Endothelial cell of umbilical vein (primary cell): Measurements from ENCODE around the gene SLC52A1. TPM values are rescaled to one million over a fixed set of nuclear protein-coding genes. Genes with fewer than 3 reads are reported as not detected.

Experiments
- BruUV-seq: library from RNA; stranded (reverse); fragments of 400-500 nt; replicated peaks from 2 replicates; lab custom pipeline; 2021; lab: Mats Ljungman, UMichigan
- CTCF ChIA-PET: fragments of 300-600, 350-600 bp; sonication (Branson Sonifier 250); formaldehyde crosslinking; loops from one replicate; lab custom pipeline; 2021; ENCODE audit warnings: antibody characterized with exemption, inconsistent platforms; lab: Charles Lee
- POLR2A ChIA-PET: fragments of 300-600, 350-600 bp; sonication (Branson Sonifier 250); formaldehyde crosslinking; loops from one replicate; lab custom pipeline; 2021; ENCODE audit warnings: antibody characterized with exemption, inconsistent platforms; lab: Charles Lee
- DNase-seq: peaks from one replicate; pipeline ENCODE4 v3.0.0-alpha.2; 2011; ENCODE audit warnings: low read depth, low spot score
- FAIRE-seq: peaks from 2 replicates; lab custom pipeline; 2011; peaks lifted over from hg19 to GRCh38; lab: Jason Lieb, UNC
- H2AFZ ChIP-seq: 2 replicates; pipeline ENCODE4 v1.6.0; 2012; ENCODE audit warnings: low read depth, low read length, control low read depth, inconsistent platforms
- H3K27ac ChIP-seq: 2 replicates; pipeline ENCODE4 v1.5.1; 2011; ENCODE audit warnings: low read depth, mild to moderate bottlenecking, control low read depth, low read length, moderate library complexity; ENCODE audit not compliant: insufficient read depth
- H3K27me3 ChIP-seq, 2 experiments: 2 replicates each; pipeline versions ENCODE4 v1.6.0 to v1.6.1; 2011; ENCODE audit warnings: low read length in 2 of 2, mixed read lengths in 1 of 2; ENCODE audit not compliant: control insufficient read depth in 2 of 2, insufficient read depth in 2 of 2
- H3K36me3 ChIP-seq, 2 experiments: 2 replicates in 1 of 2; 3 replicates in 1 of 2; pipeline ENCODE4 v1.5.1; 2011; ENCODE audit warnings: low read length in 2 of 2, mild to moderate bottlenecking in 1 of 2, moderate library complexity in 1 of 2; ENCODE audit not compliant: control insufficient read depth in 2 of 2, insufficient read depth in 2 of 2; ENCODE audit errors: extremely low read depth in 1 of 2
- H3K4me1 ChIP-seq: 3 replicates; pipeline ENCODE4 v1.5.1; 2011; ENCODE audit warnings: mild to moderate bottlenecking, low read length; ENCODE audit not compliant: control insufficient read depth, insufficient read depth; ENCODE audit errors: extremely low read depth
- H3K4me2 ChIP-seq: 2 replicates; pipeline ENCODE4 v1.6.1; 2011; ENCODE audit warnings: low read length, control low read depth, mixed read lengths; ENCODE audit not compliant: insufficient read depth
- H3K4me3 ChIP-seq, 3 experiments: fragments of 200-600 bp in 1 of 3; sonication (generic), shearing (Covaris generic) in 1 of 3; replicated peaks in 1 of 3; 2 replicates each; pipeline ENCODE4 v1.5.1; 2011 to 2016; ENCODE audit warnings: control low read depth in 3 of 3, low read length in 3 of 3, mild to moderate bottlenecking in 2 of 3, inconsistent platforms in 1 of 3, low read depth in 1 of 3, moderate library complexity in 1 of 3; ENCODE audit not compliant: insufficient read depth in 1 of 3
- H3K79me2 ChIP-seq: 2 replicates; pipeline ENCODE4 v1.6.0; 2012; ENCODE audit warnings: low read length, inconsistent platforms; ENCODE audit not compliant: control insufficient read depth, insufficient read depth
- H3K9ac ChIP-seq: replicated peaks from 2 replicates; pipeline ENCODE3; 2011; ENCODE audit warnings: low read length, control low read depth; ENCODE audit not compliant: insufficient read depth; ENCODE audit errors: extremely low read depth
- H3K9me1 ChIP-seq: replicated peaks from 3 replicates; pipeline ENCODE4 v1.6.0; 2011; ENCODE audit warnings: mild to moderate bottlenecking, low read length; ENCODE audit not compliant: control insufficient read depth, insufficient read depth; ENCODE audit errors: extremely low read depth
- H3K9me3 ChIP-seq: replicated peaks from 2 replicates; pipeline ENCODE4 v1.5.1; 2012; ENCODE audit warnings: low read length, inconsistent platforms; ENCODE audit not compliant: control insufficient read depth, insufficient read depth
- H4K20me1 ChIP-seq: replicated peaks from 2 replicates; pipeline ENCODE3; 2011; ENCODE audit warnings: mild to moderate bottlenecking, low read length; ENCODE audit not compliant: control insufficient read depth, insufficient read depth; ENCODE audit errors: extremely low read depth
- CTCF ChIP-seq, 2 donors: IDR thresholded peaks; 1 replicate in 1 of 2; 2 replicates in 1 of 2; pipeline ENCODE4 v1.5.1; 2011; ENCODE audit warnings: low read length in 2 of 2, mild to moderate bottlenecking in 2 of 2, moderate library complexity in 2 of 2, control low read depth in 1 of 2, inconsistent platforms in 1 of 2, low read depth in 1 of 2; ENCODE audit not compliant: insufficient read depth in 1 of 2; ENCODE audit errors: extremely low read depth in 1 of 2
- EZH2 ChIP-seq: IDR thresholded peaks from 2 replicates; pipeline ENCODE4 v1.6.1; 2012; ENCODE audit warnings: borderline replicate concordance, low read depth, mild to moderate bottlenecking, moderate library complexity, low read length, inconsistent platforms; ENCODE audit not compliant: severe bottlenecking
- FOS ChIP-seq: IDR thresholded peaks from 2 replicates; pipeline ENCODE4 v1.6.1; 2011; ENCODE audit warnings: mild to moderate bottlenecking, low read length, moderate library complexity, borderline replicate concordance; ENCODE audit not compliant: insufficient read depth
- GATA2 ChIP-seq: IDR thresholded peaks from 2 replicates; pipeline ENCODE4 v1.7.0; 2011; ENCODE audit warnings: low read depth, mild to moderate bottlenecking, moderate library complexity, mixed read lengths, low read length; ENCODE audit not compliant: insufficient read length, insufficient read depth
- JUN ChIP-seq: IDR thresholded peaks from 2 replicates; pipeline ENCODE4 v1.6.1; 2011; ENCODE audit warnings: borderline replicate concordance, low read depth; ENCODE audit not compliant: insufficient read length, insufficient read depth
- MAX ChIP-seq: IDR thresholded peaks from 2 replicates; pipeline ENCODE4 v1.6.1; 2011; ENCODE audit not compliant: insufficient read depth, insufficient read length
- MYC ChIP-seq: IDR thresholded peaks from one replicate; pipeline ENCODE4 v1.6.1; 2011; ENCODE audit warnings: mild to moderate bottlenecking, low read depth, low read length
- POLR2A ChIP-seq: IDR thresholded peaks from 2 replicates; pipeline ENCODE4 v1.6.1; 2012; ENCODE audit warnings: low read depth, mild to moderate bottlenecking, control low read depth, low read length
- POLR2AphosphoS5 ChIP-seq: IDR thresholded peaks from 2 replicates; pipeline ENCODE4 v1.6.1; 2012; ENCODE audit warnings: low read depth, mild to moderate bottlenecking, control low read depth, low read length, moderate library complexity; ENCODE audit not compliant: insufficient read depth
- dilution Hi-C: fragments of 300-500 bp; cut with MboI; formaldehyde crosslinking; loops from one replicate; pipeline ENCODE4 v1.15.0; 2019; ENCODE audit warnings: low sequenced_read_pairs; ENCODE audit not compliant: extremely low pct_ligation_motif_present
- intact Hi-C: fragments of 100-400 bp; cut with micrococcal nuclease; formaldehyde crosslinking; loops from one replicate; pipeline ENCODE4 v1.10.0; 2022
- polyA plus RNA-seq, 4 experiments: library from polyadenylated mRNA; depleted of rRNA in 3 of 4; stranded (reverse) in 3 of 4; unstranded in 1 of 4; fragments of >200 nt; gene quantifications; 2 replicates each; pipeline versions ENCODE4 v1.2.1 to v1.2.3, GENCODE V29; 2011 to 2012; ENCODE audit warnings: missing spikeins in 1 of 4
- total RNA-seq: library from RNA; stranded (reverse); gene quantifications from 2 replicates; pipeline ENCODE4 v1.2.3, GENCODE V29; 2021

SLC52A1 gene
- total and polyA plus RNA-seq, 2 donors (not counting 3 experiments of a cell fraction or from before 2014, with no cell fraction given) = 0.04 TPM; not detected in 1

- no peaks in the 10 kb centered on the region for H3K36me3 ChIP-seq
- dilution Hi-C loops = no loop called here
- H4K20me1 ChIP-seq = no peaks in the 10 kb centered on the region
- no peaks in the 10 kb centered on the region for H3K79me2 ChIP-seq
- H3K9me3 ChIP-seq = no peaks in the 10 kb centered on the region
- ChIA-PET POLR2A (interaction anchor here (0.7 kb wide), 1 partner anchor 228 kb away, joined by 5 read pairs; no protein-coding TSS in a partner anchor), CTCF (interaction anchor here (1.4 to 1.9 kb wide), 2 partner anchors 10 to 147 kb away, joined by 3 to 6 read pairs; no protein-coding TSS in a partner anchor)
- no peaks in the 10 kb centered on the region for H3K4me1 ChIP-seq
- no peak overlapping the region for H3K27ac ChIP-seq
- H3K9ac ChIP-seq = no peak overlapping the region
- H3K4me3 ChIP-seq = no peak overlapping the region
- no peak for DNase-seq
- intact Hi-C loops = no loop called here
- TF ChIP-seq JUN = no peak
- no peak for TF ChIP-seq GATA2
- no peak for TF ChIP-seq MYC
- TF ChIP-seq EZH2 = no peak
- no peak for TF ChIP-seq FOS
- no peak for TF ChIP-seq CTCF (IDR thresholded peaks at IDR 0.05; ENCODE audit: extremely low read depth in 1 of 2, insufficient read depth in 1 of 2, low read depth in 1 of 2, low read length in 2 of 2)
- no peak for TF ChIP-seq POLR2AphosphoS5
- no peak for TF ChIP-seq POLR2A
- no peak for TF ChIP-seq MAX
- no peaks in the 10 kb centered on the region for H3K9me1 ChIP-seq
- no peaks in the 10 kb centered on the region for H3K27me3 ChIP-seq
- H3K4me2 ChIP-seq = no peak overlapping the region
- no TSS peak for BruUV-seq
- no peak overlapping the region for H2AFZ ChIP-seq
- no peak for FAIRE-seq
Measured at GRCh38 chr17:5055543-5055942, 20.3 kb upstream of the SLC52A1 start.
